Measurements from ENCODE around the gene SNURF. TPM values are rescaled to one million over a fixed set of nuclear protein-coding genes. Genes with fewer than 3 reads are reported as not detected.
"Not testable (repeated sequence)": the region's sequence is repeated elsewhere in the genome, so short reads cannot be mapped to it uniquely, and the experiment has no call there.

Gene SNURF
- total RNA-seq, result 3.9 TPM

- peak; percentile 81 for ATAC-seq
Observed at GRCh38 chr15:24954783-24955530, at the start of gene SNURF, which contains the start of gene SNRPN. Gene SNURF, plus strand, starts transcription at chr15:24954987. Its CDS starts 62 bp downstream, at chr15:24955049. Gene SNRPN, plus strand, starts transcription at chr15:24954987. Its CDS starts 19,467 bp downstream, at chr15:24974454.

DNA sequence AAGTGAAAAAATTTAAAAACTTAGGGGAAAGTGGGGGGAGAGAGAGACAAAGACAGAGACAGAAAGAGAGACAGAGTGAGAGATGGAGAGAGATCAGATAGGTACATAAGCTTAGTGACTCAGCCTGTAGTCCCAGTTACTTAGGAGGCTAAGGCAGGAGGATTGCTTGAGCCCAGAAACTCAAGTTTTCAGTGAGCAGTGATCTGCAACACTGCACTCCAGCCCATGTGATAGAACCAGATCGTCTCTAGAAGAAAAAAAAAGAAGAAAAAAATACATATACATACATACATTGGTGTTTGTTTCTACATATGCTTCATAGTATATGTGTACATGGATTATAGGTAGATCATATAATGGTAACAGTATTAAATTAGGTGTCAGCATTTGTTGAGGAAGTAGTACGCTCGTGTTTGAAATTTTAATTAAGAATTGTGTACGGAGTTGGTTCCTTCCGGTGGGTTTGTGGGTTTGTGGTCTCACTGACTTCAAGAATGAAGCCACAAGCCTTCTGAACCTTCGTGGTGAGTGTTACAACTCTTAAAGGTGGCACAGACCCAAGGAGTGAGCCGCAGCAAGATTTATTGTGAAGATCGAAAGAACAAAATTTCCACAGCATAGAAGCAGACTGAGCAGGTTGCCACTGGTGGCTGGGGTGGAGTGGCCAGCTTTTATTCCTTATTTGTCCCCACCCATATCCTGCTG, 38.3 kb upstream of the SNURF start:
- ATAC-seq, result no peak

GRCh38 chr15:24917431-24917830, 37.4 kb upstream of the SNURF start:
- no peak for ATAC-seq

DNA sequence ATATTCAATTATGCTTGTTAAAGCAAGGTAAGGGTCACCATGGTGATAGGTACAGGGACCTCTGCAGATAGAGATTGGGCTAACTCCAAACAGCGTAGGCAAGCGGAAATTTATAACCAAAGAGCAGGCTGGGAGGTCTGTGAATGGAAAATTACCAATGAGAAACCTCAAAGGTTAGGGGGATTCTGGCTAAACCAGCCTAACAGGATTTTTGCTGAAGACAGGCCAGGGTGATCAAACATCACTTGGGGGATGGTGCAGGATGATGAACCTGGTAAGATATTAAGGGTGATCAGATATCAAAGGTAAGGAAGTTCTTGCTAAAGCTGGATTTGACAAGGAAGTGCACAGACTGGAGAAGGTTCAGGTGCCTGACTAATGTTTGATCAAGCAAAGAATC, 35.3 kb upstream of the SNURF start:
- ATAC-seq, result no peak

- not testable (repeated sequence) for ATAC-seq
Observed at GRCh38 chr15:24922781-24923180, 32.0 kb upstream of the SNURF start.

DNA sequence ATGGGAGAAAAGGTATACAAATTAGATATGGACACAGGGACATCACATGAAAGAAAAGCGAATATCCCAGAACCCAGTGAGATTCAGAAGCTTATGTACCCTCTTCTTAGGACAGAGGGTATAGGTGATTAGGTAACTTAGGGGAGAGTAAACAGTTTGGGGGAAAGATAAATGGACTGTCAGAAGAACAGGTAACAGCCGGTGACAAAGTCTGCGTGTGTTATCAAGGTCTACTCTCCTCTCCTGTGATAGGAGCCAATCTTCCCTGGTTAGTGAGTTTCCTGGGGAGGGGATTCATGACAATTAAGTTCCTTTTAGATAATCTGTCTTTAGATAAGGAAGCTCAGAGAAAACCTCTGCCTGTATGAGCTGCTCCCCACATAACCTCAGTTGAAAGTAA, 30.6 kb upstream of the SNURF start:
- no peak for ATAC-seq

- ATAC-seq, result no peak
Observed at GRCh38 chr15:24924621-24925020, 30.2 kb upstream of the SNURF start.

- ATAC-seq, result not testable (repeated sequence)
Observed at GRCh38 chr15:24931874-24932732, 22.7 kb upstream of the SNURF start.

DNA sequence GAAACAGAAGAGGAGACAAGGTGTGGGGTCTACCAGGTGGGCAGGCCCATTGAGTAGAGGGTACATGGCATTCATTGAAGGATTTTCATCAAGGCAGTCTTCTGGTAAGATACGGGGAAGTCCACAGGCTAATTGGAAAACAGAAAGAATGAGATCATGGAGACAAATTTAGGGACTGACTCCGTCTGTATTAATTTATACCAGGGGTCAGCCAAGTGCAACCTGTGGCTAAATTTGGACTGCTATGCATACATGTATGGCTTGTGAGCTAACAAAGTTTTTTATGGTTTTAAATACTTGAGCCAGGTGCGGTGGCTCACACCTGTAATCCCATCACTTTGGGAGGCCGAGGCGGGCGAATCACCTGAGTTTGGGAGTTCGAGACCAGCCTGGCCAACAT, 21.1 kb upstream of the SNURF start:
- no peak for ATAC-seq

GRCh38 chr15:24938224-24938623, 16.6 kb upstream of the SNURF start:
- not testable (repeated sequence) for ATAC-seq

- ATAC-seq, result no peak
Observed at GRCh38 chr15:24940236-24940635, 14.6 kb upstream of the SNURF start.

GRCh38 chr15:24943361-24943760, 11.4 kb upstream of the SNURF start:
- ATAC-seq, result no peak

GRCh38 chr15:24944954-24945353, 9.8 kb upstream of the SNURF start:
- no peak for ATAC-seq

DNA sequence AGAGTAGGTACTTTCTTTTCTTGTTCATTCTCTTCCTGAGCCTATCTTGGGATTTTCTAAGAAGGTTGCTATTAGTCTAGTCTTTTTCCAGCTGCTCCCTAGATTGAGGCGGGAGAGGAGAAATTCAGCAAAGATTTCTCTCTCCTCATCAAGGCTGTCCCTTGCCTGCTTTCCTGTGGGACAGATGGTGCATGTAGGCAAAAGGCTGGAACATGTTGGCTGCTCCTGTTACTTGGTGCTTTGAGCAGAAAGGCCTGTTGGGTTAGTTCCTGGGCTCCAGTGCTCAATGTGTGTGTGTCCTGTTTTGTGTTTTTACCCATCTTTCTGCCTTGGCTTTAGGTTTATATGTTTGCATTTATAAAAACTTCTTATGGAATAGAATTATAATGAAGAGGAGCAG, 9.1 kb upstream of the SNURF start:
- ATAC-seq, result no peak

GRCh38 chr15:24948495-24948894, 6.3 kb upstream of the SNURF start:
- no peak for ATAC-seq

DNA sequence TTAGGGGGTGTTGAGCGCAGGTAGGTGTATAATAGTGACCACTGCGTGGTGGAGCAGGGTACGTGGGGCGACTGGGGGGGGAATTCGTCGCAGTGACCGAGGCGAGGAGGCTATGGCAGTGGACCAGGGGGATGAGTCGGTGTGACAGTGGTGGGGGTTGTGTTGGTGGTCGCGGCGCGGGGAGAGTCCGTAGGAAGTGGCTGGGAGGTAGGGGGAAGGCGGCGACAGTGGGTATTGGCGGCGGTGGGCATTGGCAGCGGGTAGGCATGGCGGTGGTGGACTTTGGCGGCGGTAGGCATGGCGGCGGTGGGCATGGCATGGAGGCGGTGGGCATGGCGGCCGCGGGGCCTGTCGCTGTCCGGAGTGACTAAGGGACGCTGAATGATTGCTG, 739 bp downstream of the SNURF start:
- peak; percentile 19 for ATAC-seq

DNA sequence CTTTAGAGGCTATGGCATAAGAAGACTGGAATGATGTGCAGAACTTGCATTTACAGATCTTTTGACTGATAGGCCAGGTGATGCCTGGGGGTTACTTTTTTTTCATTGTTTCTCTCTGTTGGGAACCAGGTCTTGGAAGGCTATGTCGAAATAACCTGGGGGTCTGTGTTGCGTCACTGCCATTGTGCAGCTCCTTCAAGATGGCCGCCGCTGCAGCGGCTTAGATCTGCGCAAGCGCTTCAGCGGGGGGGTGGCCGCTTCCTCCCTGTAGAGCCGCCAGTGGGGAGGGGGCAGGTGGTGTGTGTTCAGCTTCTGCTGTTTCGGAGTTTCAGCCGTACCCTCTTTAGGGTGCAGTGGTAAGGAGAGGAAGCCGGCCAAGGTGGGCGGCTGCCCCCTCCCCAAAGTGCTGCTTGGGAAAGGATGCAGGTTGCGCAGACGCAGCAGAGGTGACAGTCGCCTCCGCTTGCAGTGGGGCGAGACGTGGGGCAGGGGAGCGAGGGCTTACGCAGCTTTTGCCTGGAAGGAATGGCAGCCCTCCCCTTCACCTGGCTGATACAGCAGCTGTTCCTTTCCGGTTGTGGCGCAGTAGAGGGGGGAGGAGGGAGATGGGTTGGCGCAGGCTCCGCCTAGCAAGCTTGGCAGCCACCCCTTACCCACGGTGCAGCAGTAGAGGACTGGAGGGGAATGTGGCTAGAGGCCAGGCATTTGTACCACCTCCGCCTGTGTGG, 1.5 kb downstream of the SNURF start:
- peak; percentile 77 for ATAC-seq

GRCh38 chr15:24957691-24958090, 2.9 kb downstream of the SNURF start:
- ATAC-seq, result no peak

DNA sequence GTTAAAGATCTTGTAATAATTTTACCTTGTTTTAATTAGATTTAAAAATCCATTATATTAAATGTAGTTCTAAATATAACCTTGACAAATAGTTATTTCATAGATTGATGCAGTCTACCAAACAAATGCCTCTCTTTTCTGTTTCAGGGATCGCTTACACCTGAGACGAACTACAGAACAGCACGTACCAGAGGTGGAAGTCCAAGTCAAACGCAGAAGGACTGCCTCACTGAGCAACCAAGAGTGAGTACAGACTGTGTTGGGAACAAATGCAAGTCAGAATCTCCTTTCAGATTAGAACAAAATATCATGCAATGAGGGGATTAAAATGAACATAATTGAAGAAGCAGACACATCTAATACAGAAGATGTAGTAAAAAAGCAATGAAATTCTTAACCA, 7.2 kb downstream of the SNURF start:
- no peak for ATAC-seq

- ATAC-seq, result no peak
Observed at GRCh38 chr15:24962880-24963279, 8.1 kb downstream of the SNURF start.

- ATAC-seq, result no peak
Observed at GRCh38 chr15:24966364-24967103, 11.7 kb downstream of the SNURF start.

DNA sequence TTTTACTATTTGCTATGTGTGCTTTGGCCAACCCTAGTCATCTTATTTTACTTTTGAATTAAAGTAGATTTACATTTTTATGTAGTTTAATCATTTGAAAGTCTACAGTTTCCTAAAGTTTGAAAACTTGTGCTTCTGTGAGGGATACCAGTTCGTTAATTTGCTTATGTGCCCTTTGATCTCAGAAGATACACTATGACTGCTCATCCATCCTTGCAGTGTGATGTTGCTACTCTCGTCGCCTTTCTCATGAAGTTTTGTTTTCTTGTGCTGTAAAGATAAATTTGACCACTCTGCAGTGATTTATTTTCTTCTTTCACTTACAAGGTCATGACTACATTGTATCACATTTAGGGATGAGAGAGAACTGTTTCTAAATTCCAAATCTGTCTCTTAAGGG, 16.3 kb downstream of the SNURF start:
- no peak for ATAC-seq
